ENCODE data around the gene HACD1.
"Not testable (repeated sequence)": the region's sequence is repeated elsewhere in the genome, so short reads cannot be mapped to it uniquely, and the experiment has no call there.

DNA sequence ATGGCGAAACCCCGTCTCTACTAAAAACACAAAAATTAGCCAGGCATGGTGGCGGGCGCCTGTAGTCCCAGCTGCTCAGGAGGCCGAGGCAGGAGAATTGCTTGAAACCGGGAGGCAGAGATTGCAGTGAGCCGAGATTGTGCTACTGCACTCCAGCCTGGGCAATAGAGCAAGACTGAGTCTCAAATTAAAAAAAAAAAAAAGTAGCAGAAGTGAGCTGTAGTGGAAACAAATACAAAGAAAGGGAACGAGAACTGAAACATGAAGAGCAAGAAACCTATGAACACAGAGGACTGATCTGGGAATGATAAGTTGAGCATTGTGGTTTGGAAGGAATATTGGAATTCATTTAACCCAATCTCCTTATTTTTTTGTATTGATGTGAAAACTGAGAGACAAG, 15.4 kb upstream of the HACD1 start:
- TF ChIP-seq EZH2 (IDR thresholded peaks at IDR 0.05; ENCODE audit: borderline replicate concordance, low read length); CTCF (IDR thresholded peaks at IDR 0.05; ENCODE audit: low read length): not testable (repeated sequence)

Data from OCI-LY1 (cell line).